LNCAP (cell line): ENCODE data around the gene DTNBP1.

ENCODE experiments used
- CTCF ChIP-seq: fragments of 450-650 bp; IDR thresholded peaks from 2 replicates; pipeline ENCODE4 v1.5.1; 2017; ENCODE audit warnings: mild to moderate bottlenecking

DTNBP1 gene

GRCh38 chr6:15607603-15608002 is 55.2 kb downstream of the DTNBP1 start:
- no peak for TF ChIP-seq CTCF

- no peak for TF ChIP-seq CTCF
These were observed 56.5 kb downstream of the DTNBP1 start for GRCh38 chr6:15606347-15606746.

DNA sequence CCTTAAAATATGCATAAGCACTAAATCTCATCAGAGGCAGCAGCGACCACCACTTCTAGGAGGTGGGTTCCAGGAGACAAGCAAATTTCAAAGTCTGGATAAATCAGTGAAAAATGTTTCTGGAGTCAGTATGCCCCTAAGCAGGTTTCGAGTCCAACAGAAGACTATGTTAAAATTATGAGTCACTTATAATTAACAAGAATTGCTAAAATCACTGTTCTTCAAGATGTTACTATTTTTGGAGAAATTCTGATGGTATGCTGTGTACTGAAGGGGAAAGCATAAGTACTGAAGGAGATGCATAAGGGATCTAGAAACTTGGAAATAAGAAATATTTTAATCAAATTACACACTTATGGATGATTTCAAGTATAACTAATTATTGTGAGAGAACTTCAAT is 58.0 kb downstream of the DTNBP1 start:
- TF ChIP-seq CTCF: no peak

- TF ChIP-seq CTCF: no peak
These were observed 60.7 kb downstream of the DTNBP1 start for GRCh38 chr6:15602154-15602553.

- TF ChIP-seq CTCF: no peak
These were observed 64.5 kb downstream of the DTNBP1 start for GRCh38 chr6:15598273-15598798.

DNA sequence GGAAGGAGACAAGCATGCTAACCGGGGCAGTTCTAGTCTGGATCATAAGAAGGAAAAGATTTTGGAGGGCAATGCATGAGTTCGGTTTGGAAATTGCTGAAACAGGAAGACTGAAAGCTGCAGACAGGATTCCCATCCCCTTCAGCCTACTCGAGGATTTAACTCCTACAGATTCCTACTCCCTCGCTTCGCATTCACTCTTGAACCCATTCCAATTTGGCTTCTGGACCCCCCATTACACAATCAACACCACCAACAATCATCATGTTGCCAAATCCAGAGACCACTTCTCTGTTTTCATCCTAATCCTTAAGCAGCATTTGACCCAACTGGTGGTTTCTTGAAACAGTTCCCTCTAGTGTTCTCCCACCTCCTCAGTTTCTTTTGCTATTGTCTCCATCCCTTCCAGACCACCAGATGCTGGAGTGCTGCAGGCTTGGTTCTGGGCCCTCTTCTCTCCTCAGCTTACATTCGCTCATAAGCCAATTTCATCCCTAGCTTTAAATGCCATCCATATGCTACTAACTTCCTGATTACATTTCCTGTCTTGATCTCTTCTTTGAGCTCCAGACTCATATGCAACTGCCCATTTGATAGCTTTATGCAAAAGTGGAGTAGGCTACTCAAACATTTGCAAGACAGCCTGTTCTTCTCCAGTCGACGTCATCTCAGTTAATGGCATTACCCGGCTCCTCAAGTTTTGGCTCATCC is 66.5 kb downstream of the DTNBP1 start:
- no peak for TF ChIP-seq CTCF

DNA sequence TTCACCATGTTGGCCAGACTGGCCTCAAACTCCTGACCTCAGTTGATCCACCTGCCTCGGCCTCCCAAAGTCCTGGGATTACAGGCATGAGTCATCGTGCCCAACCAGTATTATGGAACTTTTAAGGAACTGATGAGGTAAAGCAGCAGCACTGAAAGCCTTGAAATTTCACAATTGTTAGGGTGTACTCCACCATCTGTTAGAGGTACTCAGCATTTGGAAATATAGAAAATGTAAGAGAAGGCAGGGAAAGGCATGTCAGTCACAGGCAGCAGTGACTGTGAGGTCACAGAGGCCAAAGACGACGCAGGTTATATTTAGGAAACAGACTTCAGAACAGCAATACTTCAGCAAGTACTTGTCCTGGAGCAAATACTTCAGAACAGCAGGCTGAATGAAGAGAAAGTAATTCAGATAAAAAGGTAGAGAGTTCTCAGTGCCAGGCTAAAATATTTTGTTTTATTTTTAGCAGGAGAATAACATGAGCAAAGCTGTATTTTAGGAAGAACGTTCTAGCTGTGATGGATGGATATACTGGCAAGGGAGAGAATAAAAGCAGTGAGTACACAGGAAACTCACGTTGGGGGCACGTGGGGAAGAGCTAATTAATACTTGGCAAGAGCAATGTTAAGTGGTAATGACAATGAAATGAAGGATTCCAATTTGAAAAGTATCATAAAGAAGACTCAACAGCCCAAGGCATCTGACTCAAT is 67.2 kb downstream of the DTNBP1 start:
- TF ChIP-seq CTCF: no peak
